22Rv1 (cell line): Measurements from ENCODE around the gene THEMIS.

Experiments used
- ZFX ChIP-seq: fragments of 450-650 bp; IDR thresholded peaks from 2 replicates; pipeline ENCODE4 v1.6.1; 2017; ENCODE audit warnings: antibody characterized with exemption, borderline replicate concordance
- TF ChIP-seq, protein P1 (sequence below): fragments of 450-650 bp; IDR thresholded peaks from 2 replicates; pipeline ENCODE4 v1.5.1; 2017; ENCODE audit warnings: mild to moderate bottlenecking

DNA sequence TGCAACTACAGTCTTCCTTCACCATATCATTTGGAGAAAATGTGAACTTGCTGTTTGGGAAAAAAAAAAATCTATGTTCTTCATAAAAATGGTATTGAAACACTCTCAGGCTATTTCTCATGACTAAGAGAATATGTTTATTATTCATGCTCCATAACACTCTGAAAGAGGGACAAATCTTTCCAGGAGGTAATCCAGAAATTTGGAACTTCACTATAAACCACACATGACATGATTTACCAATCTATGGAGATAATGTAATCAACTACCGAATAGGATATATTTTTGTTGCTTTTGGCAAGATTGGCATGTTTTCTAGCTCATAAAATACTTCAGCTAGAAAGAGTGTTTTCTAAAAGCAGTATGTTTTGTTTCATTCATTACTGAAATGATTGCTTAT, 56.3 kb downstream of the THEMIS start:
- TF ChIP-seq, protein P1, sequence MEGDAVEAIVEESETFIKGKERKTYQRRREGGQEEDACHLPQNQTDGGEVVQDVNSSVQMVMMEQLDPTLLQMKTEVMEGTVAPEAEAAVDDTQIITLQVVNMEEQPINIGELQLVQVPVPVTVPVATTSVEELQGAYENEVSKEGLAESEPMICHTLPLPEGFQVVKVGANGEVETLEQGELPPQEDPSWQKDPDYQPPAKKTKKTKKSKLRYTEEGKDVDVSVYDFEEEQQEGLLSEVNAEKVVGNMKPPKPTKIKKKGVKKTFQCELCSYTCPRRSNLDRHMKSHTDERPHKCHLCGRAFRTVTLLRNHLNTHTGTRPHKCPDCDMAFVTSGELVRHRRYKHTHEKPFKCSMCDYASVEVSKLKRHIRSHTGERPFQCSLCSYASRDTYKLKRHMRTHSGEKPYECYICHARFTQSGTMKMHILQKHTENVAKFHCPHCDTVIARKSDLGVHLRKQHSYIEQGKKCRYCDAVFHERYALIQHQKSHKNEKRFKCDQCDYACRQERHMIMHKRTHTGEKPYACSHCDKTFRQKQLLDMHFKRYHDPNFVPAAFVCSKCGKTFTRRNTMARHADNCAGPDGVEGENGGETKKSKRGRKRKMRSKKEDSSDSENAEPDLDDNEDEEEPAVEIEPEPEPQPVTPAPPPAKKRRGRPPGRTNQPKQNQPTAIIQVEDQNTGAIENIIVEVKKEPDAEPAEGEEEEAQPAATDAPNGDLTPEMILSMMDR, result no peak
- no peak for TF ChIP-seq ZFX
